ENCODE measurements around the gene CACNA1F.

GRCh38 chrX:49191574-49192011 is 41.5 kb downstream of the CACNA1F start:
- TF ChIP-seq POU6F1 (CRISPR knock-in tag; IDR thresholded peaks at IDR 0.05; ENCODE audit: borderline replicate concordance, low read depth) = no peak
- TF ChIP-seq OSR1 (CRISPR knock-in tag; IDR thresholded peaks at IDR 0.05) = no peak
- TF ChIP-seq PPARA (CRISPR knock-in tag; IDR thresholded peaks at IDR 0.05; ENCODE audit: borderline replicate concordance) = no peak
- TF ChIP-seq ZNF8 (CRISPR knock-in tag; IDR thresholded peaks at IDR 0.05) = no peak
- no peak for TF ChIP-seq CREB5 (CRISPR knock-in tag; IDR thresholded peaks at IDR 0.05; ENCODE audit: low read depth)
- TF ChIP-seq TOX (CRISPR knock-in tag; IDR thresholded peaks at IDR 0.05; ENCODE audit: borderline replicate concordance) = no peak
- no peak for TF ChIP-seq RARB (CRISPR knock-in tag; IDR thresholded peaks at IDR 0.05)
- no peak for TF ChIP-seq ESRRG (CRISPR knock-in tag; IDR thresholded peaks at IDR 0.05)
- TF ChIP-seq CSRNP3 (CRISPR knock-in tag; IDR thresholded peaks at IDR 0.05) = no peak

Data from SK-N-SH treated with all-trans-retinoic acid at 6 μM for 48 hours (cell line).